ENCODE measurements around the gene CLEC18B.
"Not testable (repeated sequence)": the region's sequence is repeated elsewhere in the genome, so short reads cannot be mapped to it uniquely, and the experiment has no call there.

CLEC18B gene

DNA sequence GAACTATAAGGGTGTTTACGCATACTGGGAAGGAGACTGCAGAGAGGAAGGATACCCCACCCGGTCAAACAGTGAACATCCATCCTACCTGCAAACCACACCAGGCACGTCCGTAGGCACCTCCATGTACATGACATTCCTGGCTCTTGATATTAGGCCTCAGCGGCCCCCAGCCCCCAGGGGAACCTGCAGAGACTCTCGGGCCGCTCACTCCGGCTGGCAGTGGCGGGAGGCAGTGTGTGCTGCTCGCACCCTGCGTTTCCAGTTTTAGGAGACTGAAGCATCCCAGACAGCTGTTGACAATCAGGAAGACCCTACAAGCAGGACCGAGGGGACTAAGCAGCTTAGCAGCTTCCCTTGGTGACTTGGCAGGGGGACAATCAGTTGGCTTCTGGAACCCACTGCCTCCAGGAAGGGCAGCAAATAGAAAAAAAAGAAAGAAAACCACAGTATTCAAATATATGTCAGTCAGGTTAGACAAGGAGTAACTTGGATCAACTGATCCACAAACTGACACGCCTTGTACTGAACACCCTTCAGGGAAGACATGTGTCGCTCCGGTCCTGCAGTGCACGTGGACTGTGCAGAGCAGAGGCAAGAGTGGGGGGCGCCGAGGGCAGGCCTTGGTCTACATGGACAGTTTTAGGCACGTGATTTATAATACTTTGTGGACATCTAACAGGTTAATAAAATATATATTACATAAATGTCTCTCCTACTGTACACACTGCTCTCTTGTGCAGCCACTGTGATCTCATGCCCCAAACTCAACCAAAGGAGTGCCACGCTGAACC lies 29.9 kb upstream of the CLEC18B start:
- TF ChIP-seq, protein P1, sequence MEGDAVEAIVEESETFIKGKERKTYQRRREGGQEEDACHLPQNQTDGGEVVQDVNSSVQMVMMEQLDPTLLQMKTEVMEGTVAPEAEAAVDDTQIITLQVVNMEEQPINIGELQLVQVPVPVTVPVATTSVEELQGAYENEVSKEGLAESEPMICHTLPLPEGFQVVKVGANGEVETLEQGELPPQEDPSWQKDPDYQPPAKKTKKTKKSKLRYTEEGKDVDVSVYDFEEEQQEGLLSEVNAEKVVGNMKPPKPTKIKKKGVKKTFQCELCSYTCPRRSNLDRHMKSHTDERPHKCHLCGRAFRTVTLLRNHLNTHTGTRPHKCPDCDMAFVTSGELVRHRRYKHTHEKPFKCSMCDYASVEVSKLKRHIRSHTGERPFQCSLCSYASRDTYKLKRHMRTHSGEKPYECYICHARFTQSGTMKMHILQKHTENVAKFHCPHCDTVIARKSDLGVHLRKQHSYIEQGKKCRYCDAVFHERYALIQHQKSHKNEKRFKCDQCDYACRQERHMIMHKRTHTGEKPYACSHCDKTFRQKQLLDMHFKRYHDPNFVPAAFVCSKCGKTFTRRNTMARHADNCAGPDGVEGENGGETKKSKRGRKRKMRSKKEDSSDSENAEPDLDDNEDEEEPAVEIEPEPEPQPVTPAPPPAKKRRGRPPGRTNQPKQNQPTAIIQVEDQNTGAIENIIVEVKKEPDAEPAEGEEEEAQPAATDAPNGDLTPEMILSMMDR (conservative IDR thresholded peaks at IDR 0.05), result no peak
- H3K27ac ChIP-seq, result no peak overlapping the region

DNA sequence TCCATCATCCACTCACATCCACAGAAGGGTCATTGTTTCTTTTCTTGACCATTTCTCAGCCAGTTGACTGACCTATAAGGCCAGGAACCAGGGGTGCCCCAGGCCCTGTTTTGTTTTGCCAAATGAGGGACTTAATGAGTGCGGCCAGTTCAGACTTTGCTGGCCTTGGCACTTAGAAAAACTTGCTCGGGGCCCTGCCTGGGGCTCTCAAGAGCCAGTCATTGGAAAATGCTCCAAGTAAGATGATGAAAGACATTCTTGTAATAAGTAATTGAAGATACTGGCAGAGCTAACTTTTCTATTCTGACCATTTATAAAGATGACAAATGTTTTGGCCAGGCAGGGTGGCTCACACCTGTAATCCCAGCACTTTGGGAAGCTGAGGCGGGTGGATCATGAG lies 29.0 kb upstream of the CLEC18B start:
- no peak for TF ChIP-seq ZFX (IDR thresholded peaks at IDR 0.05)
- TF ChIP-seq, protein P1 (conservative IDR thresholded peaks at IDR 0.05), result no peak
- H3K27ac ChIP-seq, result no peak overlapping the region

- TF ChIP-seq ZFX (IDR thresholded peaks at IDR 0.05), result no peak
- TF ChIP-seq, protein P1 (conservative IDR thresholded peaks at IDR 0.05), result no peak
- no peak overlapping the region for H3K27ac ChIP-seq
These were observed 28.2 kb upstream of the CLEC18B start for GRCh38 chr16:74449470-74449869.

DNA sequence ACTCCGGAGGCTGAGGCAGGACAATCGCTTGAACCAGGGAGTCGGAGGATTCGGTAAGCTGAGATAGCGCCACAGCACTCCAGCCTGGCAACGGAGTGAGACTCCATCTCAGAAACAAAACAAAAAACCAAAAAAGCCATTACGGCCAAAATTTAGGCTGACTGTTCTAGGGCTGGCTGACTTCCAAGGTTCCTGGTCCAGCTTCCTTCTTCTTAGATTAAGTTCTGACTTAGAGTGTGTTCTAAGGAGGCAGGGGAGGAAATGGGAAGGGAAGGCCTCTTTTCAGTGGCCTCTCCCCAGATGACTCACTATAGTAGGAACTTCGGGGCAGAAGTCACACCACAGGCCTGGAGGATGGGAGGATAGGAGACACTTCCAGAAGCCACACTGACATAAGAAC lies 27.7 kb upstream of the CLEC18B start:
- TF ChIP-seq ZFX (IDR thresholded peaks at IDR 0.05), result no peak
- TF ChIP-seq, protein P1 (conservative IDR thresholded peaks at IDR 0.05), result no peak
- H3K27ac ChIP-seq, result no peak overlapping the region

- no peak overlapping the region for H3K27ac ChIP-seq
- TF ChIP-seq ZFX (IDR thresholded peaks at IDR 0.05), result no peak
These were observed 26.3 kb upstream of the CLEC18B start for GRCh38 chr16:74447578-74447977.

- TF ChIP-seq ZFX (IDR thresholded peaks at IDR 0.05), result no peak
- no peak overlapping the region for H3K27ac ChIP-seq
These were observed 25.6 kb upstream of the CLEC18B start for GRCh38 chr16:74446866-74447265.

- H3K27ac ChIP-seq, result not testable (repeated sequence)
These were observed 22.5 kb upstream of the CLEC18B start for GRCh38 chr16:74443624-74444346.

DNA sequence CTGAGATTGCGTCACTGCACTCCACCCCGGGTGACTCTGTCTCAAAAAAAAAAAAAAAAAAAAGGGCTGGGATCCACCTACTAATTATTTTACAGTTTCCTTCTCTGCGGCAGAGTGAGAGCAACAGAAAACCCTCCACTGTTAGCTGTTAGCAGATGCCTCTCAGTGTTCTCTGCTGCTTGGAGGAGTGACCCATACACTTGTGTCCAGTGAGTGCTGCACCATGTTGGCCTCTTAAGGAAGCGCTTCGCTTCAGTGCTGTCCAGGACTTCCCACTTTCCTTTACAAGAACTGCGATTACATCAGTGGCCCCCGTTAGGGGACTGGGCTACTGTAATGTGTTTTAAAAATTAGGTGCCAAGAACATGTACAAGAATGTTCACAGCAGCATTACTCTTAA lies 18.4 kb upstream of the CLEC18B start:
- no peak overlapping the region for H3K27ac ChIP-seq
- TF ChIP-seq, protein P1 (conservative IDR thresholded peaks at IDR 0.05), result no peak
- TF ChIP-seq ZFX (IDR thresholded peaks at IDR 0.05), result no peak

DNA sequence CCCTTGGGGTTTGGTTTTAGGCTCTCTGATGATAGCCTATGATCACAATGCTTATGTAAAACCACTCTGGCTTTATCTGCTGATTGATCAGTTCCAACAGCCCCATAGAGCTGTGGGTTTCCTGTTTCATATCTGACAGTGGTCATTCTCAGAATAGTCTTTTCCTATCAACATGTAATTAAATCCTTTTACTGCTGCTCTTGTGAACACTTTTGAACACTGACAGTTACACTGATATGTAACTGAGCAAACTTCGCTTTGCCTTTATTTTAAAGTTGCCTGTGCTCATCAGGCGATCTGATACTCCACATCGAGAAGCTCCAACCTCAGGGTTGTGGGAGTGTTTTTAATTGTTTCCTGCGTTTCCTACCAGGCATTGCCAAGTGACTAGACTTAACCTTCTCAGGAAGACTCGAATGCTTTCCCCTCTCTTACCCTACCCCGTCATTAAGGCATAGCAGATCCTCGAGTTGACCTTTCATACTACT lies 17.3 kb upstream of the CLEC18B start:
- H3K27ac ChIP-seq, result no peak overlapping the region
- TF ChIP-seq, protein P1 (conservative IDR thresholded peaks at IDR 0.05), result no peak
- no peak for TF ChIP-seq ZFX (IDR thresholded peaks at IDR 0.05)

All from C4-2B (cell line).